Subcutaneous abdominal adipose tissue (tissue), 5 donors: ENCODE data around the gene NXPE3.

Source experiments
- H3K27ac ChIP-seq: one replicate; pipeline ENCODE4 v1.7.0; 2013; ENCODE audit warnings: low read depth, mild to moderate bottlenecking, inconsistent platforms, low read length, moderate library complexity
- H3K27me3 ChIP-seq, 5 donors: one replicate each; pipeline ENCODE4 v1.7.0; 2013; ENCODE audit warnings: low read length in 5 of 5, inconsistent platforms in 1 of 5; ENCODE audit not compliant: control insufficient read depth in 5 of 5, insufficient read depth in 4 of 5
- H3K36me3 ChIP-seq, 5 donors: one replicate each; pipeline ENCODE4 v1.7.0; 2013; ENCODE audit warnings: low read length in 5 of 5; ENCODE audit not compliant: control insufficient read depth in 5 of 5, insufficient read depth in 5 of 5
- H3K4me1 ChIP-seq, 5 donors: one replicate each; pipeline ENCODE4 v1.7.0; 2013; ENCODE audit warnings: low read length in 5 of 5, mild to moderate bottlenecking in 3 of 5, moderate library complexity in 1 of 5; ENCODE audit not compliant: control insufficient read depth in 5 of 5, insufficient read depth in 5 of 5
- H3K4me3 ChIP-seq, 5 donors: one replicate each; pipeline ENCODE4 v1.7.0; 2013; ENCODE audit warnings: low read length in 5 of 5, low read depth in 1 of 5
- H3K9ac ChIP-seq, 5 donors: one replicate each; pipeline ENCODE4 v1.7.0; 2013; ENCODE audit warnings: low read length in 5 of 5, mild to moderate bottlenecking in 4 of 5, moderate library complexity in 3 of 5
- H3K9me3 ChIP-seq, 5 donors: one replicate each; pipeline ENCODE4 v1.7.0; 2013; ENCODE audit warnings: low read length in 5 of 5; ENCODE audit not compliant: control insufficient read depth in 5 of 5
- donor health status: healthy.
- donor health status: healthy.
- donor health status: healthy.
- donor health status: healthy.
- donor health status: healthy.

Gene NXPE3

GRCh38 chr3:101827211-101828174 is 48.5 kb downstream of the NXPE3 start:
- H3K27me3 ChIP-seq = no peaks in the 10 kb centered on the region
- peak overlapping the region; percentile 20 to 85 (median 76) for H3K9ac ChIP-seq
- H3K36me3 ChIP-seq = no peaks in the 10 kb centered on the region
- peak overlapping the region; percentile 86 for H3K27ac ChIP-seq
- peak overlapping the region; percentile 47 to 86 (median 79) for H3K4me3 ChIP-seq
- H3K9me3 ChIP-seq = no peaks in the 10 kb centered on the region
- H3K4me1 ChIP-seq = peaks cover 0 to 23% (median 22%) of the 10 kb centered on the region in 5 donors

GRCh38 chr3:101828276-101828675 is 49.3 kb downstream of the NXPE3 start:
- peaks cover 0 to 23% (median 22%) of the 10 kb centered on the region in 5 donors for H3K4me1 ChIP-seq
- H3K27ac ChIP-seq = peak overlapping the region; percentile 86
- H3K36me3 ChIP-seq = no peaks in the 10 kb centered on the region
- no peaks in the 10 kb centered on the region for H3K9me3 ChIP-seq
- peak overlapping the region; percentile 65 to 85 (median 76) for H3K9ac ChIP-seq
- H3K4me3 ChIP-seq = peak overlapping the region in 4 of 5 donors; percentile 65 to 86 (median 79)
- H3K27me3 ChIP-seq = no peaks in the 10 kb centered on the region

- H3K4me3 ChIP-seq = peak overlapping the region; percentile 5 to 79 (median 65)
- peak overlapping the region in 3 of 5 donors; percentile 74 to 79 (median 76) for H3K9ac ChIP-seq
- no peaks in the 10 kb centered on the region for H3K9me3 ChIP-seq
- H3K27ac ChIP-seq = peak overlapping the region; percentile 86
- no peaks in the 10 kb centered on the region for H3K27me3 ChIP-seq
- peaks cover 0 to 23% (median 21%) of the 10 kb centered on the region in 5 donors for H3K4me1 ChIP-seq
- H3K36me3 ChIP-seq = no peaks in the 10 kb centered on the region
These were observed 49.9 kb downstream of the NXPE3 start for GRCh38 chr3:101828691-101829436.

GRCh38 chr3:101829437-101829830 is 50.4 kb downstream of the NXPE3 start:
- no peaks in the 10 kb centered on the region for H3K27me3 ChIP-seq
- no peak overlapping the region for H3K27ac ChIP-seq
- no peak overlapping the region for H3K9ac ChIP-seq
- no peak overlapping the region for H3K4me3 ChIP-seq
- no peaks in the 10 kb centered on the region for H3K9me3 ChIP-seq
- peaks cover 0 to 23% (median 17%) of the 10 kb centered on the region in 5 donors for H3K4me1 ChIP-seq
- H3K36me3 ChIP-seq = no peaks in the 10 kb centered on the region

GRCh38 chr3:101829874-101830273 is 50.9 kb downstream of the NXPE3 start:
- no peak overlapping the region for H3K27ac ChIP-seq
- H3K27me3 ChIP-seq = no peaks in the 10 kb centered on the region
- H3K9ac ChIP-seq = peak overlapping the region in 1 of 5 donors; percentile 5
- H3K4me1 ChIP-seq = peaks cover 0 to 23% (median 17%) of the 10 kb centered on the region in 5 donors
- H3K36me3 ChIP-seq = no peaks in the 10 kb centered on the region
- H3K4me3 ChIP-seq = no peak overlapping the region
- no peaks in the 10 kb centered on the region for H3K9me3 ChIP-seq

GRCh38 chr3:101833446-101833974 is 54.5 kb downstream of the NXPE3 start:
- H3K9ac ChIP-seq = no peak overlapping the region
- peaks cover 0 to 13% (median 7%) of the 10 kb centered on the region in 5 donors for H3K4me1 ChIP-seq
- no peak overlapping the region for H3K27ac ChIP-seq
- H3K36me3 ChIP-seq = no peaks in the 10 kb centered on the region
- H3K9me3 ChIP-seq = no peaks in the 10 kb centered on the region
- no peak overlapping the region for H3K4me3 ChIP-seq
- H3K27me3 ChIP-seq = no peaks in the 10 kb centered on the region

- Histone ChIP-seq H3K4me1 (peaks cover 0 to 4% (median 0%) of the 10 kb centered on the region in 5 donors), H3K27ac (no peak overlapping the region), H3K9ac (no peak overlapping the region), H3K36me3 (no peaks in the 10 kb centered on the region), H3K4me3 (no peak overlapping the region), H3K27me3 (no peaks in the 10 kb centered on the region), H3K9me3 (no peaks in the 10 kb centered on the region)
These were observed 56.7 kb downstream of the NXPE3 start for GRCh38 chr3:101835676-101836075.

GRCh38 chr3:101836160-101836559 is 57.1 kb downstream of the NXPE3 start:
- Histone ChIP-seq H3K4me3 (no peak overlapping the region), H3K4me1 (peaks cover 0 to 4% (median 0%) of the 10 kb centered on the region in 5 donors), H3K9ac (no peak overlapping the region), H3K9me3 (no peaks in the 10 kb centered on the region), H3K36me3 (no peaks in the 10 kb centered on the region), H3K27me3 (no peaks in the 10 kb centered on the region), H3K27ac (no peak overlapping the region)

GRCh38 chr3:101836652-101837598 is 57.9 kb downstream of the NXPE3 start:
- Histone ChIP-seq H3K4me3 (no peak overlapping the region), H3K36me3 (no peaks in the 10 kb centered on the region), H3K27ac (no peak overlapping the region), H3K4me1 (peaks cover 0 to 4% (median 0%) of the 10 kb centered on the region in 5 donors), H3K9me3 (no peaks in the 10 kb centered on the region), H3K9ac (no peak overlapping the region), H3K27me3 (no peaks in the 10 kb centered on the region)
